Psoas muscle (tissue), 8 donors: ENCODE data around the gene GGT7. TPM values are rescaled to one million over a fixed set of nuclear protein-coding genes. Genes with fewer than 3 reads are reported as not detected.

Source experiments
- ATAC-seq, 4 donors: fragments of 200-7000 bp; cut with Tn5 transposase; one replicate each; pipeline ENCODE4 v1.9.1; 2020; ENCODE audit warnings: moderate library complexity in 3 of 4, mild to moderate bottlenecking in 2 of 4
- DNase-seq, 2 donors: peaks; one replicate each; pipeline ENCODE4 v3.0.0-alpha.2; 2020
- H3K27ac ChIP-seq: fragments of 200-600 bp; one replicate; pipeline ENCODE4 v1.8.0; 2022
- H3K27me3 ChIP-seq, 3 donors: fragments of 200-600 bp in 1 of 3; one replicate each; pipeline versions ENCODE4 v1.6.1 to v1.8.0; 2013 to 2022; ENCODE audit warnings: low read length in 2 of 3, mild to moderate bottlenecking in 2 of 3, moderate library complexity in 1 of 3; ENCODE audit not compliant: insufficient read depth in 3 of 3
- H3K36me3 ChIP-seq, 2 donors: fragments of 200-600 bp in 1 of 2; one replicate each; pipeline versions ENCODE4 v1.6.1 to v1.8.0; 2013 to 2022; ENCODE audit warnings: low read depth in 1 of 2, mild to moderate bottlenecking in 1 of 2, moderate library complexity in 1 of 2; ENCODE audit not compliant: insufficient read depth in 1 of 2
- H3K4me1 ChIP-seq: fragments of 200-600 bp; one replicate; pipeline ENCODE4 v1.8.0; 2022
- H3K4me3 ChIP-seq: fragments of 200-600 bp; one replicate; pipeline ENCODE4 v1.8.0; 2022; ENCODE audit warnings: mild to moderate bottlenecking
- H3K9me3 ChIP-seq: fragments of 200-600 bp; one replicate; pipeline ENCODE4 v1.8.0; 2022
- WGBS, 3 donors: extraction: QIAGEN DNeasy Blood & Tissue Kit; methylation state at CpG; one replicate each; pipeline versions ENCODE4 v1.1.6 to v1.1.7; 2013; 5-methylcytosine and 5-hydroxymethylcytosine counted together
- intact Hi-C, 2 donors: fragments of 100-400 bp; cut with DNase I; formaldehyde crosslinking; loops; one replicate each; pipeline versions ENCODE4 v1.11.0 to v1.14.2; 2022
- polyA plus RNA-seq, 3 donors: library from polyadenylated mRNA; stranded (reverse); fragments of 200-250 nt; gene quantifications; one replicate each; pipeline ENCODE4 v1.2.3, GENCODE V29; 2013
- total RNA-seq, 4 donors: library from RNA; stranded (reverse); fragmentation: NEBNext Ultra II Directional in 2 of 4; extraction: Animal tissue kit (Norgen Biotek cat#: 25700) in 2 of 4; gene quantifications; one replicate each; pipeline versions ENCODE4 v1.2.1 to v1.2.4, GENCODE V29; 2021 to 2023
- TF ChIP-seq, protein P1 (sequence below): fragments of 200-600 bp; IDR thresholded peaks from one replicate; pipeline ENCODE4 v1.8.0; 2022; ENCODE audit warnings: antibody characterized with exemption
- donor health status: healthy with polysubstance abuse.
- donor health status: DM: no; HTN: no; CAD: no; lungs with moderate emphysema.
- donor health status: Bipolar disorder and iron deficiency.
- donor health status: healthy.
- donor health status: DM: yes; HTN: yes; CAD: no.
- donor health status: DM: no; HTN: no; CAD: no.
- donor health status: DM: no; HTN: no; CAD: no.
- donor health status: DM: yes; HTN: yes; CAD: no.

GGT7 gene
- total and polyA plus RNA-seq, 7 donors = 4.8 to 36.2 (median 28.0) TPM

DNA sequence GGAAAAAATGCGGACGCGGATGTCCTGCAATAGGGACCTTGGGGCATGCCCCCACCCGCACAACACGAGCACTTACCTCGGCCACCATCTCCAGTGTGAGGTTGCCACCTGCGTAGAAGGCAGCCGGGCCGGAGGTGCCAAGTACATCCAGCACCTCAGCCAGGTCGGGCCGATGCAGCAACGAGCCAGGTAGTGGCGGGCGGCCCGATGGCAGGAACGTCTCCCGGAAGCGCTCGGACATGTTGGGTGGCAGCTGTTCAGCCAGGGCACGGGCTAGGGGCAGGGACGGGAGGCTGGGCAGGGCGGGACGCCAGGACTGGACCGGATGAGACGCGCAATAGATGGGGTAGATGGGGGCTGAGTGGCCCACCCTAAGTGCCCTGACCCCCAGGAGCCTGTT lies 13.3 kb downstream of the GGT7 start:
- WGBS, 3 donors = 72 to 96% (median 90%) methylated on average over 23 to 26 of the region's 26 CpGs
- peaks cover 0 to 50% of the 10 kb centered on the region in 2 donors for H3K36me3 ChIP-seq
- TF ChIP-seq, protein P1, sequence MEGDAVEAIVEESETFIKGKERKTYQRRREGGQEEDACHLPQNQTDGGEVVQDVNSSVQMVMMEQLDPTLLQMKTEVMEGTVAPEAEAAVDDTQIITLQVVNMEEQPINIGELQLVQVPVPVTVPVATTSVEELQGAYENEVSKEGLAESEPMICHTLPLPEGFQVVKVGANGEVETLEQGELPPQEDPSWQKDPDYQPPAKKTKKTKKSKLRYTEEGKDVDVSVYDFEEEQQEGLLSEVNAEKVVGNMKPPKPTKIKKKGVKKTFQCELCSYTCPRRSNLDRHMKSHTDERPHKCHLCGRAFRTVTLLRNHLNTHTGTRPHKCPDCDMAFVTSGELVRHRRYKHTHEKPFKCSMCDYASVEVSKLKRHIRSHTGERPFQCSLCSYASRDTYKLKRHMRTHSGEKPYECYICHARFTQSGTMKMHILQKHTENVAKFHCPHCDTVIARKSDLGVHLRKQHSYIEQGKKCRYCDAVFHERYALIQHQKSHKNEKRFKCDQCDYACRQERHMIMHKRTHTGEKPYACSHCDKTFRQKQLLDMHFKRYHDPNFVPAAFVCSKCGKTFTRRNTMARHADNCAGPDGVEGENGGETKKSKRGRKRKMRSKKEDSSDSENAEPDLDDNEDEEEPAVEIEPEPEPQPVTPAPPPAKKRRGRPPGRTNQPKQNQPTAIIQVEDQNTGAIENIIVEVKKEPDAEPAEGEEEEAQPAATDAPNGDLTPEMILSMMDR = no peak
- no peak overlapping the region for H3K4me3 ChIP-seq
- H3K27ac ChIP-seq = no peak overlapping the region
- H3K27me3 ChIP-seq = no peaks in the 10 kb centered on the region
- intact Hi-C loops = no loop called here
- no peaks in the 10 kb centered on the region for H3K9me3 ChIP-seq
- peak in 1 of 2 donors; percentile 57 for DNase-seq
- peaks cover 25% of the 10 kb centered on the region for H3K4me1 ChIP-seq
- no peak for ATAC-seq

DNA sequence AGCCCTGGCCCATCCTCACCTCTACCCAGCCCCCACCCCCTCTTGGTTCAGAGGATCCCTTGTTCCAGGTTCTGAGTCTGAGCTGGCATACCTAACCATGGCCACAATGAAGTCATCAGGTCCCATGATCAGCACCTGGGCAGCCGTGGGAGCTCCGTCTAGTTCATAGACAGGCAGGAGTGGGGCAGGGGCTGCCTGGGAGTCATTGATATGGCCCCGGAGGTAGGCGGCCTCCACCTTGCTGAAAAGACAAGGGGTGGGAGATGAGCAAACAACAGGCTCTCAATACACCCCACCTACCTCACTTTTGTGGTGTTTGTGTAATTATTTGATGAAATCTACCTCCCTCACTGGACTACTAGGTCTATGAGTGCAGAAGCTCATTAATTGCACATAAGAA lies 20.4 kb downstream of the GGT7 start:
- TF ChIP-seq, protein P1 = no peak
- Histone ChIP-seq H3K36me3 (peaks cover 2 to 96% of the 10 kb centered on the region in 2 donors), H3K27ac (no peak overlapping the region), H3K4me3 (no peak overlapping the region), H3K9me3 (no peaks in the 10 kb centered on the region), H3K4me1 (no peaks in the 10 kb centered on the region), H3K27me3 (no peaks in the 10 kb centered on the region)
- ATAC-seq (no peak), DNase-seq (no peak)
- intact Hi-C loops = no loop called here
- 89 to 94% (median 92%) methylated on average over 4 of the region's 4 CpGs for WGBS, 3 donors

DNA sequence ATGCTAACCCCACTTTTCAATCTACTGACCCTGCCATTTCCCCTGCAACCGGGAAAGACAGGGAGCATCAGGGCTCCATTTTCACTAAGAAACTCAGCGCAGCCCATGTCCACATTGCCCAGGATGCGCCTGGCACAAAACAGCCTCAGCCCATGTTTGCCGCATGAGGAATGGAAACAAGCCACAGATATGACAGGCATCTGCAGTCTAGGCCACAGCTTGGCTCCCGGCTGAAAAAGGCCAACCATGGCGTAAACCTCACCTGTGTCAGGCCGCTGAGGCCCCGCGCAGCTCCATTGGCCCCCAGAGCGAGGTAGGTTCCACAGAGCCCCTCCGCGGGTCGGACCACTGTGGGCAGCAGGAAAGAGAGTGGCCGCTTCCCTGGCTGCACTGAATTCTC lies 21.7 kb downstream of the GGT7 start:
- no peak for DNase-seq
- Histone ChIP-seq H3K4me1 (no peaks in the 10 kb centered on the region), H3K27me3 (no peaks in the 10 kb centered on the region), H3K27ac (no peak overlapping the region), H3K4me3 (no peak overlapping the region), H3K9me3 (no peaks in the 10 kb centered on the region), H3K36me3 (peaks cover 2 to 95% of the 10 kb centered on the region in 2 donors)
- ATAC-seq = peak in 2 of 4 donors; percentile 36 to 40
- intact Hi-C loops = no loop called here
- WGBS, 3 donors = 91 to 96% (median 91%) methylated on average over 14 of the region's 14 CpGs
- TF ChIP-seq, protein P1 = no peak

DNA sequence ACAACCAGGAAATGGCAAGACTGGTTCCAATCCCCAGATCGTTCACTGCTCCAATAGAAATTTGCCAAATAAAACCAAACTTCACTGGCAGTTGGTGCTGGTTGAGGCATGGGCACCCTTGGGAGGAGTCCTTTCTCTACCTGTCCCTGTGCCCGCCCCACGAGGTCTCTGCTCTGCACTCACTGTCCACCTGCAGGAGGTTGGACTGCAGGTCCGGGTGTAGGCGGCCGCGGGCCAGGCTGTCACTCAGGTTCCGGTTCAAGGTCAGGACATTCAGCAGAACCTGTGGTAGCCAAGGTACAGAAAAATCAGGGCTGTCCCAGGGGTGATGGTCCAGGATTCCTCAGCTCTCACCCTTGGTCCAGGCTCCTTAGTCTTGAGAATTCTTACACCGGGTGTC lies 22.9 kb downstream of the GGT7 start:
- DNase-seq (no peak), ATAC-seq (no peak)
- TF ChIP-seq, protein P1 = no peak
- intact Hi-C loops = no loop called here
- H3K36me3 ChIP-seq = peaks cover 2 to 93% of the 10 kb centered on the region in 2 donors
- 87 to 91% (median 89%) methylated on average over 9 of the region's 9 CpGs for WGBS, 3 donors
- no peaks in the 10 kb centered on the region for H3K9me3 ChIP-seq
- H3K4me1 ChIP-seq = no peaks in the 10 kb centered on the region
- no peaks in the 10 kb centered on the region for H3K27me3 ChIP-seq
- H3K4me3 ChIP-seq = no peak overlapping the region
- H3K27ac ChIP-seq = no peak overlapping the region

DNA sequence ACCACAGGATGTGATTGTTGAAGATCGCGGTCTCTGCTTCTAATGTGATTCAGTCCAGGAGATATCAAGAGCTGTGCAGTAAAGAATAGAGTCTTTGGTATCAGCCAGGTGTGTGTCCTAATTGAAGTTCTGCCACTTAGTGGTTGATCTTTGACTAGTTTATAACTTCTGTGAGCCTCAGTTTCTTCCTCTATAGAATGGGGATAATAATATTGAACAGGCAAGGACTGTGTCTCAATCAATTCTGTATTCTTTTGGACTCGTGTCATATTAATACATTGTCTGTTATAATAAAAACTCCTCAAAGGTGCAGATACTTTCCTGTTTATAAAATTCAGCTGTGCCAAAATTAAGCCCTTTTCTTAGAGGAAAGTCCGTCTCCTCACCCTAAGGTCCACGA lies 24.1 kb downstream of the GGT7 start:
- Histone ChIP-seq H3K27me3 (no peaks in the 10 kb centered on the region), H3K36me3 (peaks cover 2 to 82% of the 10 kb centered on the region in 2 donors)

More for the DNA sequence above, 24.1 kb downstream of the GGT7 start:
- ATAC-seq = no peak
- no peak for DNase-seq
- Histone ChIP-seq H3K9me3 (no peaks in the 10 kb centered on the region), H3K27ac (no peak overlapping the region), H3K4me1 (no peaks in the 10 kb centered on the region), H3K4me3 (no peak overlapping the region)
- WGBS, 3 donors = 94 to 95% (median 95%) methylated on average over 5 of the region's 5 CpGs
- TF ChIP-seq, protein P1 = no peak
- intact Hi-C loops = no loop called here
